HCEC 1CT (cell line): Measurements from ENCODE around the gene ZNF865.

Experiments used
- DNase-seq: peaks from one replicate; pipeline ENCODE4 v3.0.0-alpha.2; 2017

ZNF865 gene

DNA sequence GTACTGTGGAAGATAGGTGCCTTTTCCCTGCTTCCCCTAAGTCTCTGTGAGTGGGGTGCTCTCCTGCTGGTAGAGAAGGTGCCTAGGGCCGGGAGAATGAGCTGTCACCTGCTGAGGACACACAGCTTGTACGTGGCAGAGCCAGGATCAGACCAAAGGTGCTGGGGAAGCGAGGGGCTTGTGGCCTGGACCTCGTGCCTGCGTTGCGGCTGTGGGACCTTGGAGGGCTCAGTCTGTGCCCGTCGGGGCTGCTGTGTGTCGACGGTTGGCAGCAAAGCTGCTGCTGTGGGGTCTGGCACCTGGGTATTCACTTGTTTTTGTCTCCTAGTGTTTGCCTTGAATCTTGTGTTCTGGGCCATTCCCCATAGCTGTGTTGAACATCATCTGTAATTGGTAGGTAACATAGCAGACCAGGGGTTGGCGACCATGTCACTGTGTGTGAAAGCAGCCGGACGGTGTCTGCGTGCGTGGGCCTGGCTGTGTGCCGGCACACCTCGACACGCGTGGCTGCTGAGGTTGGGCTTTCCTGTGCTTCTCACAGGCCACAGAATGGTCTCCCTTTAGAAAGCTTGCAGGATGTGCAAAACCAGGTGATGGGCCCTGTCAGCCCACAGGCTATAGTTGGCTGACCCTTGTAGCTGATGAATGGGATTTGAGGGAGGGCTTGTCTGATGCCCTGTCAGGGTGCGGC lies 58.5 kb downstream of the ZNF865 start:
- no peak for DNase-seq

GRCh38 chr19:55666343-55667005 lies 61.0 kb downstream of the ZNF865 start:
- DNase-seq: no peak
